GM21825 (cell line): ENCODE results near the gene NPDC1.
"Not testable (repeated sequence)": the region's sequence is repeated elsewhere in the genome, so short reads cannot be mapped to it uniquely, and the experiment has no call there.

Experiments
- ATAC-seq: cut with Tn5 transposase; IDR thresholded peaks from one replicate; pipeline ENCODE4 v1.9.1; 2021; ENCODE audit warnings: mild to moderate bottlenecking, moderate library complexity; ENCODE audit not compliant: unreplicated experiment

The NPDC1 gene

DNA sequence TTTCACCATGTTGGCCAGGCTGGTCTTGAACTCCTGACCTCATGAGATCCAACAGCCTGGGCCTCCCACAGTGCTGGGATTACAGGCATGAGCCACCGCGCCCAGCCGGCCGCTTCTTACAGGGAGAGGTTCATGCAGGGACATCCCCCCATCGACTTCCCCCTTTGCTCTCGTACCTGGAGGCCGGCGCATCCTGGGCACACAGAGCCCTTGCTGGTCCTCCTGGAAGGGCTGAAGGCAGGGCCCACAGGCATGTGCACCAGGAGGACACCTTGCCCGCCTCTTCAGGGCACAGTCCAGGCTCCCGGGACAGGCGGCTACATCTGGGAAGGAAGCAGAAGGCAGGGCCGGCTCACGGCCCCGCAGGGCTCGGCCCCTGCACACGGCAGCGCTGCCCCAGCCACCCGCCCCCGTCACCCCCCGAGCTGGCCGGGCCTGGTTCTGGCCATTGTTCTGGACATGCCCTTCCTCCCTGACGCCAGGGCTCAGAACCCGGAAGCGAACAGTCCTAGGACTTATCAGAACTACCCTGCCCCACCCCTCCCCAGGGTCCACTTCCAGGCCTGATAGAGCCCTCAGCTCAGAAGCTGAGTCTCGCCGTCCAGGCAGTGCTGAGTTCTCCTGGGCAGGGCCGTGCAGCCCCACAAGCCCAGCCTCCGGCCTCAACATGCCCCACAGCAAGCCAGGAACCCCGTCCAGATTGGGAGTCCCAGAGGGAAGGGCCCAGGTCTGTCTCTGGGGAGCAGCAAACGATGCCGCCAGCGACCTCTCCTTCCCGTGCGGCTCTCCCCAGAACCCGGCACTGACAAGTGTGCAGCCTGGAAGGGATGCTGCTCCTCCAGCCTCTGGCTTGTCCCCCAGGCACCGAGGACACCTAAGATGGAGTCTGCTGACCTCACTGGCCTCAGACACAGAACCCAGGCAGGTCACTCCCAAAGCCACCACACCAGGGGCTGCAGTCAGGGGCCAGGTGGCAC lies 2.9 kb downstream of the NPDC1 start:
- no peak for ATAC-seq

DNA sequence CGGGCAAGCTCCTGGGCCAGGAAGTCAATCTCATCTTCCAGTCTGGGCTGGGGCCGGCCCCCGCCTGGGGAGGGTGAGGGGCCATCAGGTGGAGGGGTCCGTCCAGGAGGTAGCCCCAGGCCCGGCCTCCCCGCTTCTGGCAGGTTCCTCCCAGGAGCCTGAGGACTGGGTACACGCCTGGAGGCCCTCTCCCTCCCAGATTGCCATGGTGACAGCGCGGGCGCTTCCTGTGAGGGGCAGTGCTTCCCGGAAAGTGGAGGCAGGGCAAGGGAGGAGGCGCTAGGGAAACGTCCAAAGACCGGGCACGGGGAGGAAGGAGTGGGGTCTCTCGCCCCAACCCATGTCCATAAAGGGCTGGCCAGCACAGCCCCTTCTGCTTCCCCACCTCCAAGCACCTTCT lies 4.9 kb downstream of the NPDC1 start:
- no peak for ATAC-seq

DNA sequence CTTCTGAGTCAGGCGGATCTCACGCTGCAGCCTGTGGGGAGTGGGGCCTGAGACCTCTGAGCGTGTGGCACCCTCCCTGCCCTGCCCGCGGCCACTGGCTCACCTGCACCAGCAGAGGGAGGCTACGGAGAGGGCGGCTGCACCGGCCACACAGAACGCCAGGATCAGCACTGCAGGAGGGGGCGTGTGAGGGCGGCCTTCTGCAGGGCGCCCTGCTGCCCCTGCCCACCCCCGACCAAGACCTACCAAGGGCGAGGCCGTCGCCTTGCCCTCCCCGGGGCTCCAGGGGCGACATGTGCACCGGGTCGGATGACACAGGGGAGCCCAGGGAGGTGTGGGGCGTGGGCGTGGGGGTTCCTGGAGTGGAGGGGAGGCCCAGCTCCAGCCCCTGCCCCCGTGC lies 5.4 kb downstream of the NPDC1 start:
- ATAC-seq, result no peak

DNA sequence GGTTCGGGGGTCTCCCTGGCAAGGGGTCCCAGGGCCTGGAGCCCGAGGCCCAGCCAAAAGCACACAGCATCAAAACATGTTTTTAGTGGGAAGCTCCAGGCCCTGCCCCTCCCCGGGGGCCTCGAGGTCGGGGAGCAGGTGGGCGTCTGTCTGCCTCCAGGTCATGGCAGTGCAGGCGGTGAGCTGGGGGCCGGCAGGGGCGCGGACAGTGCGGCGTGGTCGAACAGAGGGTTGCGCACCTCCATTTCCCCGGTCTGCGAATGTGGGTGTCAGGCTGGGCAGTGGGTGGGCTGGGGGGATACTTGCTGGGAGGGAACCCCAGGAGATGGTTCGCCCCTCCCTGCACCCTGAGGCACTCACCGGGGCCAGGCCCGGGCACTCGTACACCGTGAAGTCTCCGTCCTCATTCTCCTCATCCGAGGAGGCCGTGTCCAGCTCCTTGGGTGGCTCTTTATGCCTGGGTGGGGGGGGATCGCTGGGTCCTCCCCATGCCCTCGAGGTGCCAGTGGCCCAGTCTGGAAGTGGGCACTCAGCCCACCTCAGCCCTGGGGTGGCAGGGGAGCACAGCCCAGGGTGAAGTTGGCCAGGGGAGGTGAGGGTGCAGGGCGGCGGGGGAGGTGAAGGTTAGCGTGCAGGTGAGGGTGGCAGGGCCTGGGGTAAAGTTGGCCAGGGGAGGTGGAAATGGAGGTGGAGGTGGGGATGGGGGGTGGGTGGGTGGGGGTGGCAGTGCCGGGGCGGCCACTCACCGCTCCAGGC lies 6.2 kb downstream of the NPDC1 start:
- no peak for ATAC-seq

DNA sequence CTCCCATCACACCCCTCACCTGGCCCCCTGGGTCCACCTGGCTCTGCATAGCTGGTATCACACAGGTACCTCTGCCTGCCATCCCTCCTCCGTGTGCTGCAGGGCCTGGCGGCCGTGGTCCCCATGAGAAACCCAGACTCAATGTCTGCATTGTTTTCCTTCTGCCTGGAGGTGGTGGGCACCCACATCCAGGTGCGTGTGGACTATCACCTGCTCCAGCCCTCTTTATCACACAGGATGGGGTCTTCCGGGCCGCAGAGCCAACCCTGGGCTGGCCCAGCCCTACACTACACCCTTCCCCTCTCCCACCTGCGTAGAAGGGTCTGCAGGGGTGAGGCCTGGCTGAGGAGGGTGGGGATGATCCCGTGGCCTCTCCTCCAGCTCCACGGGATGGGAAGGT lies 7.1 kb downstream of the NPDC1 start:
- ATAC-seq, result no peak

DNA sequence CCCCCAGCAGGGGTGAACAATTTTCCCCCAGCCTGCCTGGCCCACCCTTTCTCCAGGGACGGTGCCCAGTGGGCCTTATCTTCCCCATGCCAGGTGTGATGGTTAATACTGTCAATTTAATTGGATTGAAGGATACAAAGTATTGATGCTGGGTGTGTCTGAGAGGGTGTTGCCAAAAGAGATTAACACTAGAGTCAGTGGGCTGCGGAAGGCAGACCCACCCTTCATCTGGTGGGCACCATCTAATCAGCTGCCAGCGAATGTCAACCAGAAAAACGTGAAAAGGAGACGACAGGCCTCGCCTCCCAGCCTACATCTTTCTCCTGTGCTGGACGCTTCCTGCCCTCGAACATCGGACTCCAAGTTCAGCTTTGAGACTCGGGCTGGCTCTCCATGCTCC lies 8.5 kb downstream of the NPDC1 start:
- ATAC-seq, result no peak

DNA sequence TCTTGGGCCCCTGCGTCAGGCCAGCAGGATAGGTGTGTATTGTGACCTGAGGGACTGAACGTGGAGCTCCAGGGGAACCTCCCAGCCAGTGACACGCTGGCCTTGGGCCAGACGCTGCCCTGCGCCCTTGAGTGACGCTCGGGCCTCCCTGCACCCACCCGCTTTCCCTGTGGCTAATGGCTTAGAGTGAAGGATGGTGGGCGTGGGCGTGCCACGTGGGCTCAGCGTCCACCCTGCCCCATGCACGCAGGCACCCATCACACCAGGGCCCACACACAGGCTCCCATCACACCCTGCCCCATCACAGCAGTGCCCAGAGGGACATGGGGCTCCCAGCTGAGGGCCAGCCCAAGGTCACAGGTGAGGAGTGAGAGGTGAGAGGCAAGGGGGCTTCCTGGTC lies 8.9 kb downstream of the NPDC1 start:
- no peak for ATAC-seq

DNA sequence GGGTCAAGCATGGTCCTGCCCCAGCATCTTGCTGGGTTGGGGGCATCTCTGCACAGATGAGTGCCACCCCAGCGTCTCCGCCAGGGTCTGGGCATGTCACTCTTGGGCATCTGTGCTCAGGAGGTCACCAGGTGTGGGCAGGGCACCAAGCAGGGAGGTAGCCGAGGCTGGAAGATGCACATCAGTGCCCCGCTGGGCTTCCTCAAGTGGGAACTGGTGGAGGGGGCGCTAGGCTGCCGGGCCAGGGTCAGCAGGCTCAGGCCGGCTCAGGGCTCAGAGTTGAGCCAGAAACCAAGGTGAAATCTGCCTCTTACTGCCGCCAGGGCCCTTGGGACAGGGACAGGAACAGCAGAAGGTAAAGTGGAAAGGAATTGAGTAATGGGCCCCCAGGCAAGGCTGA lies 10.0 kb downstream of the NPDC1 start:
- ATAC-seq, result no peak

DNA sequence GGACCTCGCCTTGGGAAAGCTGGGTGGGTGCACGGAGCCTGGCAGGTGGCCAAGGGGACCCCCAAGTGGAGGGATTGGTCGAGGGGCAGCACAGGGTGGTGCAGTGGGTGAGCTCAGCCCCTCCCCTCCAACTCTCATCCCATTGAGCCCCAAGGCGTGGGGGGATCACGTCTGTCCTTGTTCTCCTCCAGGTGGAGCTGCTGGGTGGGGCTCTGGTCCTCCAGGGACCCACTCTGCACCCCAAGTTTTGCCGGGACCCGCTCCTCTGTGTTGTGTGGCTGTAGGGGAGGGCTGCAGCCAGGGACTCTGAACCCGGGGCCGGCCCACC lies 10.5 kb downstream of the NPDC1 start:
- ATAC-seq, result no peak

DNA sequence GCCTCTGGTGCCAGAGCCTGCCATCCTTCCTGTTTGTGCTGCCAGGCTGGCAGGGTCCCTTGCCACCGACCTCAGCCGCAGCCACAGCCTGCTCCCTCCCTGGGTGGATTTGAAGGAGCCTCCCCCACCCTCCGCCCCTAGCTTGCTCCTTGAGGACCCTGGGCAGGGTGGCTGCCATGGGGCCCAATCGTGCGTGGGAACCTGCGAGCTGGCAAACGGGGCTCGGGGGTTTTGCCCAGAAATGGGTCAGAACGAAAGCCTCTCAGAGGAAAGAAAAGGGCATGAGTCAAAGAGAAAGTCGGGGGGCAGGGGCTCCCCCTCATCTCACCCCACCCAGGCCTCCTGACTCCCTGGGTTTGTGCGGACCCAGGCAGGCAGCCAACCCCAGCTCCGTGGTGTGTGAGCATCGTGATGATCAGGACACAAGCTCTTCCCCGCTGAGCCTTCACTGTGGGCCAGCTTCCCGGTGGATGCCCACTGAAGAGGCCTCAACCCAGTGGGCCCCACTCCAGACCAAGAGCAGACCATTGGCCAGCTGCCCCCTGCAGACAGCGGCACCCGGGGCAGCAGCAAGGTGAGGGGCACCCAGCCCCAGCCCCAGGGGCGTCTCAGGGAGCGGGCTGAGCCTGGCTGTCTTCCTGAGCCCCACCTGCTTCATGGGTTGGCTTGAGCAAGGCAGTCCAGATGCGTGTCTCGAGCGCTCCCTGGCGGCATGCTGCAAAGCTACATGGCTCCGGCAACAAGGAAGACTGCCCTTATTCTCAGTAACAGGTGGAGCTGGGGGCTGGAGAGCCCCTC lies 11.1 kb downstream of the NPDC1 start:
- no peak for ATAC-seq

DNA sequence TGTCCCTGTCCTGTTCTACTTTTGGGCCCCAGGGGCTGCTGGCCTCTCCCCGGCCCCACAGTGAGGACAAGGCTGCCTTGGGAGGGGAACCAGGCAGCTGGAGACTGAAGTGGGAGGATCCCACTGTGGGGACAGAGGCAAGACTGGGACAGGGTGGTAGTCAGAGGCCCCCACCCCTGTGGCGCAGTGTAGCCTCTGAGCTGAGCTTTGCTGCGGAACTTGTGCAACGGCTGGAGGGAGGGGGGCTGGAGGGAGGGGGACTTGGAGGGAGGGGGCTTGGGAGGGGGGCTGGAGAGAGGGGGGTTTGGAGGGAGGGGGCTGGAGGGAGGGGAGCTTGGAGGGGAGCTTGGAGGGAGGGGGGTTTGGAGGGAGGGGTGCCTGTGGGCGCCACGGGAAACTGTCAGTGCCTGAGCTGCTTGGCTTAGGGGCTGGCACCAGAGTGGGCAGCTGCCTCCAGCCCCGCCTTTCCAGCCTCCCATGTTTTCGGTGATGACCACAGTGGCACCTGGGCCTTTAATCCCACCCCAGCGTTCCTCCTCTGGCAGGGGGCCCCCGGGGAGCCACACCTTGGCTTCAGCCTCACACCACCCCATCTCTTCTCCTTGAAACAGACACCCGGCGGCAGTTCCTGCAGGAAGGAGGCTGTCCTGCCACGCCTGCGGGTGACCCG lies 11.8 kb downstream of the NPDC1 start:
- no peak for ATAC-seq

DNA sequence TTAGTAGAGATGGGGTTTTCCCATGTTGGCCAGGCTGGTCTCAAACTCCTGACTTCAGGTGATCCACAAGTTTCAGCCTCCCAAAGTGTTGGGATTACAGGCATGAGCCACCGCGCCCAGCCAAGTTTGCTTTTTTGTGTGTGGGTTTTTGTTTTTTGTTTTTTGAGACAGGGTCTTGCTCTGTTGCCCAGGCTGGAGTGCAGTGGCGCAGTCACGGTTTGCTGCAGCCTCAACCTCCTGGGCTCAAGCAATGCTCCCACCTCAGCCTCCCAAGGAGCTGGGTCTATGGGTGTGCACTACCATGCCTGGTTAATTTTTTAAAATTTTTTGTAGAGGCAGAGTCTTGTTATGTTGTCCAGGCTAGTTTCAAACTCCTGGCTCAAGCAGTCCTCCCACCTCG lies 12.5 kb downstream of the NPDC1 start:
- ATAC-seq, result not testable (repeated sequence)

DNA sequence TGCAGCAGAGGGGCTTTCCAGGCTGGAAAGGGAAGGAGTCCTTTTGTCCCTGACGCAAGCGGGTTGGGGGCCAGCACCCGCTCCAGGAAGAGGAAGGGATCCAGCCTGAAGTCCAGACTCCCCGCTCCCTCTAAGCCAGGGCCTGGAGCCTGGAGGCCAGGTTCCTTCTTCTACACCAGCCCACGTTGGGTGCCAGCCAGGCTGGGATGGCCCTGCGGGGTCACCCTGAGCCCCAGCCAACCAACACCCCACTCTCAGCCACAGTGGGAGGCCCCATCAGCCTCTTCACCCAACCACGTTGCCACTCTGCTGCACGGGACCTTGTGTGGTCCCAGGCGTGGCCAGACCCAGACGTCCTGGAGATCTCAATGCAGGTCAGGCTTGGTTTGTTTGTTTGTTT lies 13.1 kb downstream of the NPDC1 start:
- no peak for ATAC-seq

DNA sequence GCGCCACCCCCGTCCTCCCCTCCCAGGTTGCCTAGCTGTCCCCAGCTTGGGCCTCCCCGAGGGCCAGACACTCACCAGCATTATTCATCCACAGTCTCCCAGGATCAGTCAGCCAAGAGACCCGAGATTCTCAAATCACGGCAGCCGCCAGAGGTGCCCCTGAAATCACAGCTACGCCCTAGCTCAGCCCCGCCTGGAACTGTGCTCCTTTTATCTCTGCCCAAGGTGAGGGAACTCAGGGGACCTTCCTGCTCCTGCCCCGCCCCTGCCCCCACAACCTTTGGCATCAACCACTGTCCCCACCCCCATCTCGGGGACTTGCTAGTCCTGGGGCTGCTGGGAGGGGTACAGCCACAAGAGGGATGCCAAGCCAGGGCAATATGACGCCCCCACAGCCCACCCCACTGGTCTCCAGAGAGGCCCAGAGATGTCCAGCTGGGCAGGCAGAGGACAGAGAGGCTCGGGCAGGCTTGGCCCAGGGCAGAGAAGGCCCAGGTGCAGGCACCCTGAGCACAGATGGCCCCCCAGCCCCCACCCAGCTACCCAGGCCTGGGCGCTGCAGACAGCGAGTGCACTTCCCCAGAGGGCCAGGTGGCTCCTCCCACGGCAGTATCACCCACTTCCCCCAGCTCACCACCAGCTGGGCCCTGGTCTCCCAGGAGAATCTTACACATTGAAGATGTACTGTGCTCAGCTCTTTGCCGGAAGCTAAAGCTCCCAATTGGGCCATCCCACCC lies 13.9 kb downstream of the NPDC1 start, which contains the start of gene FUT7:
FUT7 (minus strand) TSS at position 185 of the 737 bp plus-strand sequence; CDS start at position 88, 97 bp downstream.
- ATAC-seq, result no peak

DNA sequence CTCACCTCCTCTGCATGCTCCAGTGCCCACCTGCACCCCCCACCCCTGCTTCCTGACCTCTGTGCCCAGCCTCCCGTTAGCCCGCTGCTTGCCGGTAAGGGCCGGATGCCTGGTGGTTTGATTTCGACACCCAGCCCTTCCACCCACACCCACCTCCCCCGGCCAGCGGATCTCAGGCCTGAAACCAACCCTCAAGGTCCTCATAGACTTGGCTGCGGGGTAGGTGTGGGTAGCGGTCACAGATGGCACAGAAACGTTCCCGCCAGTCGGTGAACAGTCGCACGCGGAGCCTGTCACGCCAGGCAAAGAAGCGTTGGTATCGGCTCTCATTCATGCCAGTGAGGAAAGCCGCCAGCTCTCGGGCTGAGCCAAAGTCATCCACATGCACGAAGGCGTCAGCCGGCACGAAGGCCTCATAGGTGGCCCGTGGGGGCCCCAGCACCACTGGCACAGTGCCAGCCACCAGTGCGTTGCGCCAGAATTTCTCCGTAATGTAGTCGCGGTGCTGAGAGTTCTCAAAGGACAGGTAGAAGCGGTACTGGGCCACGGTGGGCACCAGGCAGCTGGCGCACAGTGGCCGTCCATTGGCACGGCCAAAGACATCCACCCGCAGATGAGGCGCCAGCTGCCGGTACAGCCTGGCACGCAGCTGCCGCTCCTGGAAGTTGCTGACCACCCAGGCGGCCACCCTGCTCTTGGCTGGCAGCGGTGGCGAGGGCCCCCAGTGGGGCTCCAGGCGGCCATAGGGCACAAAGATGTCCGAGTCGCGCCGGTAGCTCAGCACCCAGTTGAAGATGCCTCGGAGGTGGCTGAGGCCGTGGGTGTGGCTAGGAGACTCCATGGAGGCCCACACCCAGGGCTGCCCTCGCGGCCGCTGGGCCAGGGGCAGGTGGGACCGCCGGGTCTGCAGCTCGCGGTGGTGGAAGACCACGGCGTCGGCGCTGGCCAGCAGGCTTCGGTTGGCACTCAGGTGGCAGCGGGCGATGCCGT lies 15.1 kb downstream of the NPDC1 start:
- ATAC-seq, result no peak

DNA sequence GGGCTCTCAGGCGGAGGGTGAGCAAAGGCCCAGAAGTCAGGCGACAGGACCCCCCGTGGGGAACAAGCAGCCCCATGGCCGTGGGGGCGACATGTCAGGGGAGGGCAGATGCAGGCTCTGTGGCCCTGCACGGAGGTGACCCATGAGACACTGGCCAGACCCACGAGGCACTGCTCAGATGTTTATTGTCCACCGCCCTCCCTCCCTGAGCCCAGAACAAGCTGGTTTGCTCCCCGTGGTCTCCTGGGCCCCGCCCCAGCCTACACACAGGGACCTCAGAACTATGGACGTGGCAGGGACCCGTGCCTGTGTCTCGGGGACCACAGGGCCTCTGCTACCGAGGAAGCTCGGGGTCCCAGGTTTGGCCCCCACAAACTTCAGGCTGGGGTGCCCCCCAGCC lies 16.0 kb downstream of the NPDC1 start:
- ATAC-seq, result no peak

DNA sequence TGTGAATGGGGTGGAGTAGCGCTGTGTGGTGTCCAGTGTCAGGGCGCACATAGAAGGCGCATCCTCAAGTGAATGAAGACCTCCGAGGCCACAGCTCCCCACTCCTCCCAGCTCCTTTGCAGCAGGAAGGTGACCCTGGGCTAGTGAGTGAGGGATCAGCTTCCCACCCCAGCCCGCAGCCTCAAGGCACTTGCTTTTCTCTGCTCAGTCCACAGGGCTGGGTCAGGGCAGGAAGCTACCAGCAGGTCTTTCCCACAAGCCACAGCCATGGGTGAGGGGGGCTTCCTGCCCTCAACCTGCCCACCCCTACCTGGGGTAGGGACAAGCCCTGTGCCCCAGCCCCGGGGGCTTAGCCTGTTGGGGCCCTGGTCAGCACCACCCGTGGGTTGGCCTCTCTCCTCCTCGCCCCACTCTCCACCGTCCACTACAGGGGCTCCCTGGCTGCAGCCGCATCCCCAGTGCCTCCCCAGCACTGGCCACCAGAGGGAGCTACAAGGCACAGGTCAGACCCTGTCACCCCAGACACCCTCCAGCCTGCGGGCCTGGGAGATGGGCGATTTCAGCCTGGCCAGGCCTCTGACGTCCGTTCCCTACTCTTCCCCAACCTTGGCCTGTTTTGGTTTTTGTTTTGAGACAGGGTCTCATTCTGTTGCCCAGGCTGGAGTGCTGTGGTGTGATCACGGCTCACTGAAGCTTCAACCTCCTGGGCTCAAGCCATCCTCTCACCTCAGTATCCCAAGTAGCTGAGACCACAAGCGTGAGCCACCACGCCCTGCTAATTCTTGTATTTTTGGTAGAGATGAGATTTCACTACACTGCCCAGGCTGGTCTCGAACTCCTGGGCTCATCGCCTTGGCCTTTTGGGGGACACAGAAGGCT lies 16.7 kb downstream of the NPDC1 start:
- ATAC-seq, result no peak
